ENCODE measurements around the gene NUP133. TPM values are rescaled to one million over a fixed set of nuclear protein-coding genes. Genes with fewer than 3 reads are reported as not detected.
A peak's percentile ranks its signal among the peaks of the same experiment; 100 is the strongest.

The NUP133 gene
- polyA plus RNA-seq, 3 donors, result 9.0 to 12.8 (median 12.4) TPM

DNA sequence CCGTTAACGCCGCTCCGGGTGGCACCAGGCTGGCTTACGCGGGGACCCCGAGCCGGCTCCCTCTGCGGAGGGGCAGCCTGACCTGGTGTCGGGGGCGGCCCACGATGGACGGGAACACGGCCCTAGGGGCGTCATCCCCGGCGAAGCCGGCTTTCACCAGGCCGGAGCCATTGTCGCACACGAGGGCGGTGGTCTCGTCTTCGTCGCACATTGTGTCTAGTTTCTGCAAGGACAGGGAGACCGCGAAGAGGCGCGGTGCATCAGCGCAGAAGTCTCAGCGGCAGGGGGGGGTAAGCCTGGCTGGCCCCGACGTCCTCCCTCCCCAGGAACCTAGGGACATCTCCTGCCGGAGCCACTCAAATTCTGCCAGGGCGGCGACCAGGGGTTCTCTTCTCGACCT, 75.2 kb downstream of the NUP133 start:
- H3K27me3 ChIP-seq (ENCODE audit: control insufficient read depth in 2 of 2, insufficient read depth in 2 of 2, low read length in 2 of 2), result peaks cover 58 to 89% of the 10 kb centered on the region in 2 donors
- no peak for DNase-seq
- Mint-ChIP-seq H3K27me3 (ENCODE audit: low read depth in 3 of 3) (peaks cover 83 to 91% (median 84%) of the 10 kb centered on the region in 3 donors), H3K4me3 (peak overlapping the region in 1 of 2 donors; percentile 80), H3K27ac (no peak overlapping the region), H3K9me3 (peaks cover 0 to 35% (median 11%) of the 10 kb centered on the region in 7 donors), H3K4me1 (peaks cover 16% of the 10 kb centered on the region), H3K36me3 (peaks cover 5 to 9% of the 10 kb centered on the region in 2 donors)
- no peaks in the 10 kb centered on the region for H3K79me2 ChIP-seq (ENCODE audit: insufficient read depth, low read length)
- H3K4me3 ChIP-seq (replicated peaks in 1 of 3; ENCODE audit: low read depth in 2 of 3, low read length in 3 of 3), result no peak overlapping the region
- H2AFZ ChIP-seq (ENCODE audit: insufficient read depth, low read depth, low read length, poor library complexity, severe bottlenecking), result no peak overlapping the region
- H3K4me1 ChIP-seq (ENCODE audit: control insufficient read depth in 1 of 2, insufficient read depth in 2 of 2, low read length in 2 of 2), result peaks cover 9 to 11% of the 10 kb centered on the region in 2 donors
- no peak overlapping the region for H3K27ac ChIP-seq (ENCODE audit: low read depth in 1 of 2, low read length in 2 of 2)
- TF ChIP-seq, protein P1, sequence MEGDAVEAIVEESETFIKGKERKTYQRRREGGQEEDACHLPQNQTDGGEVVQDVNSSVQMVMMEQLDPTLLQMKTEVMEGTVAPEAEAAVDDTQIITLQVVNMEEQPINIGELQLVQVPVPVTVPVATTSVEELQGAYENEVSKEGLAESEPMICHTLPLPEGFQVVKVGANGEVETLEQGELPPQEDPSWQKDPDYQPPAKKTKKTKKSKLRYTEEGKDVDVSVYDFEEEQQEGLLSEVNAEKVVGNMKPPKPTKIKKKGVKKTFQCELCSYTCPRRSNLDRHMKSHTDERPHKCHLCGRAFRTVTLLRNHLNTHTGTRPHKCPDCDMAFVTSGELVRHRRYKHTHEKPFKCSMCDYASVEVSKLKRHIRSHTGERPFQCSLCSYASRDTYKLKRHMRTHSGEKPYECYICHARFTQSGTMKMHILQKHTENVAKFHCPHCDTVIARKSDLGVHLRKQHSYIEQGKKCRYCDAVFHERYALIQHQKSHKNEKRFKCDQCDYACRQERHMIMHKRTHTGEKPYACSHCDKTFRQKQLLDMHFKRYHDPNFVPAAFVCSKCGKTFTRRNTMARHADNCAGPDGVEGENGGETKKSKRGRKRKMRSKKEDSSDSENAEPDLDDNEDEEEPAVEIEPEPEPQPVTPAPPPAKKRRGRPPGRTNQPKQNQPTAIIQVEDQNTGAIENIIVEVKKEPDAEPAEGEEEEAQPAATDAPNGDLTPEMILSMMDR (IDR thresholded peaks at IDR 0.05), result no peak
- intact Hi-C loops (cut with micrococcal nuclease), result no loop called here
- H4K20me1 ChIP-seq (ENCODE audit: insufficient read depth, low read length), result no peaks in the 10 kb centered on the region
- WGBS (ENCODE audit: insufficient coverage), result 17% methylated on average over 37 of the region's 37 CpGs
- no peaks in the 10 kb centered on the region for H3K36me3 ChIP-seq (replicated peaks in 1 of 2; ENCODE audit: control insufficient read depth in 1 of 2, insufficient read depth in 2 of 2, low read length in 2 of 2)
- no peak overlapping the region for H3K9ac ChIP-seq (ENCODE audit: insufficient read depth, low read length, poor library complexity, severe bottlenecking)
- no peak overlapping the region for H3K4me2 ChIP-seq (replicated peaks; ENCODE audit: extremely low read depth, low read length, poor library complexity, severe bottlenecking)
- peaks cover 0 to 29% of the 10 kb centered on the region in 2 donors for H3K9me3 ChIP-seq (replicated peaks in 1 of 2; ENCODE audit: control insufficient read depth in 1 of 2, insufficient read depth in 1 of 2, low read length in 2 of 2)

DNA sequence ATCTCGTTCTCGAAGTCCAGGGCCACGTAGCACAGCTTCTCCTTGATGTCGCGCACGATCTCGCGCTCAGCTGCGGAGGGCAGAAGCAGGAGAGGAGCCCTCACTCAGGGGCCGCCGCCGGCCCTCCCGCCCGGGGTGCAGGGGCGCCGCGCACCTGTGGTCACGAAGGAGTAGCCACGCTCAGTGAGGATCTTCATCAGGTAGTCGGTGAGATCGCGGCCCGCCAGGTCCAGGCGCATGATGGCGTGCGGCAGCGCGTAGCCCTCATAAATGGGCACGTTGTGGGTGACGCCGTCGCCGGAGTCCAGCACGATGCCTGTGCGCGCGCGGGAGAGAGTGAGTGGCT, 76.1 kb downstream of the NUP133 start:
- H3K4me1 ChIP-seq (ENCODE audit: control insufficient read depth in 1 of 2, insufficient read depth in 2 of 2, low read length in 2 of 2), result peaks cover 9 to 11% of the 10 kb centered on the region in 2 donors
- no peak overlapping the region for H3K27ac ChIP-seq (ENCODE audit: low read depth in 1 of 2, low read length in 2 of 2)
- peaks cover 0 to 29% of the 10 kb centered on the region in 2 donors for H3K9me3 ChIP-seq (replicated peaks in 1 of 2; ENCODE audit: control insufficient read depth in 1 of 2, insufficient read depth in 1 of 2, low read length in 2 of 2)
- no peak for DNase-seq
- peaks cover 84 to 91% (median 85%) of the 10 kb centered on the region in 3 donors for H3K27me3 Mint-ChIP-seq (ENCODE audit: low read depth in 3 of 3)
- H2AFZ ChIP-seq (ENCODE audit: insufficient read depth, low read depth, low read length, poor library complexity, severe bottlenecking), result no peak overlapping the region
- peaks cover 0 to 35% (median 11%) of the 10 kb centered on the region in 7 donors for H3K9me3 Mint-ChIP-seq
- peak overlapping the region in 1 of 2 donors; percentile 88 for H3K4me3 Mint-ChIP-seq
- H3K4me3 ChIP-seq (replicated peaks in 1 of 3; ENCODE audit: low read depth in 2 of 3, low read length in 3 of 3), result no peak overlapping the region
- no peaks in the 10 kb centered on the region for H4K20me1 ChIP-seq (ENCODE audit: insufficient read depth, low read length)
- H3K27me3 ChIP-seq (ENCODE audit: control insufficient read depth in 2 of 2, insufficient read depth in 2 of 2, low read length in 2 of 2), result peaks cover 58 to 94% of the 10 kb centered on the region in 2 donors
- 5% methylated on average over 29 of the region's 38 CpGs for WGBS (ENCODE audit: insufficient coverage)
- peaks cover 5 to 9% of the 10 kb centered on the region in 2 donors for H3K36me3 Mint-ChIP-seq
- intact Hi-C loops (cut with micrococcal nuclease), result no loop called here
- H3K9ac ChIP-seq (ENCODE audit: insufficient read depth, low read length, poor library complexity, severe bottlenecking), result no peak overlapping the region
- peak overlapping the region in 1 of 7 donors; percentile 53 for H3K27ac Mint-ChIP-seq
- TF ChIP-seq, protein P1 (IDR thresholded peaks at IDR 0.05), result no peak
- no peak overlapping the region for H3K4me2 ChIP-seq (replicated peaks; ENCODE audit: extremely low read depth, low read length, poor library complexity, severe bottlenecking)
- H3K36me3 ChIP-seq (replicated peaks in 1 of 2; ENCODE audit: control insufficient read depth in 1 of 2, insufficient read depth in 2 of 2, low read length in 2 of 2), result no peaks in the 10 kb centered on the region
- peaks cover 16% of the 10 kb centered on the region for H3K4me1 Mint-ChIP-seq
- H3K79me2 ChIP-seq (ENCODE audit: insufficient read depth, low read length), result no peaks in the 10 kb centered on the region
